CD4-positive, alpha-beta memory T cell (primary cell): ENCODE results near the gene SH3GL3. TPM values are rescaled to one million over a fixed set of nuclear protein-coding genes. Genes with fewer than 3 reads are reported as not detected.

Experiments
- CTCF ChIA-PET: fragments of 350-600 bp; sonication (Branson Sonifier 250); formaldehyde crosslinking; loops from one replicate; lab custom pipeline; 2021; ENCODE audit warnings: inconsistent platforms; ENCODE audit not compliant: partially characterized antibody; lab: Charles Lee
- POLR2A ChIA-PET: fragments of 350-600 bp; sonication (Branson Sonifier 250); formaldehyde crosslinking; loops from one replicate; lab custom pipeline; 2021; ENCODE audit not compliant: partially characterized antibody; lab: Charles Lee
- DNase-seq, 5 donors: peaks; one replicate each; pipeline versions ENCODE4 v3.0.0 to v3.0.0-alpha.2; 2020 to 2022; ENCODE audit warnings: mixed read lengths in 1 of 5
- H3K27ac ChIP-seq: one replicate; pipeline ENCODE4 v1.7.0; 2013; ENCODE audit warnings: low read depth, low read length
- H3K27me3 ChIP-seq: 2 replicates; pipeline ENCODE4 v1.7.0; 2013; ENCODE audit warnings: mild to moderate bottlenecking, low read length, moderate library complexity; ENCODE audit not compliant: insufficient read depth
- H3K36me3 ChIP-seq: 2 replicates; pipeline ENCODE4 v1.7.0; 2013; ENCODE audit warnings: mild to moderate bottlenecking, low read length, moderate library complexity; ENCODE audit not compliant: insufficient read depth
- H3K4me1 ChIP-seq: 2 replicates; pipeline ENCODE4 v1.7.0; 2013; ENCODE audit warnings: mild to moderate bottlenecking, low read length, moderate library complexity; ENCODE audit not compliant: insufficient read depth
- H3K4me3 ChIP-seq, 2 donors: one replicate each; pipeline ENCODE4 v1.7.0; 2013; ENCODE audit warnings: low read length in 2 of 2, mild to moderate bottlenecking in 1 of 2
- H3K9me3 ChIP-seq, 2 donors: one replicate each; pipeline ENCODE4 v1.7.0; 2013; ENCODE audit warnings: low read length in 2 of 2, control low read depth in 1 of 2; ENCODE audit not compliant: control insufficient read depth in 1 of 2
- H3K27ac Mint-ChIP-seq, 7 donors: one replicate each; pipeline ENCODE4 v1.8.0; 2020 to 2021; ENCODE audit warnings: mixed read lengths in 7 of 7, mild to moderate bottlenecking in 6 of 7, inconsistent platforms in 3 of 7, moderate library complexity in 3 of 7
- H3K27me3 Mint-ChIP-seq, 2 donors: one replicate each; pipeline ENCODE4 v1.8.0; 2020 to 2021; ENCODE audit warnings: mixed read lengths in 2 of 2
- H3K36me3 Mint-ChIP-seq, 2 donors: one replicate each; pipeline ENCODE4 v1.8.0; 2020 to 2021; ENCODE audit warnings: mixed read lengths in 2 of 2, inconsistent platforms in 1 of 2, mild to moderate bottlenecking in 1 of 2
- H3K4me1 Mint-ChIP-seq, 4 donors: one replicate each; pipeline ENCODE4 v1.8.0; 2020 to 2021; ENCODE audit warnings: mixed read lengths in 4 of 4, mild to moderate bottlenecking in 1 of 4
- H3K4me3 Mint-ChIP-seq, 8 donors: one replicate each; pipeline ENCODE4 v1.8.0; 2020 to 2021; ENCODE audit warnings: mixed read lengths in 8 of 8, mild to moderate bottlenecking in 7 of 8, moderate library complexity in 6 of 8, inconsistent platforms in 3 of 8
- H3K9me3 Mint-ChIP-seq, 8 donors: one replicate each; pipeline ENCODE4 v1.8.0; 2020 to 2021; ENCODE audit warnings: mixed read lengths in 8 of 8, mild to moderate bottlenecking in 5 of 8, inconsistent platforms in 3 of 8, moderate library complexity in 1 of 8
- intact Hi-C: fragments of 100-400 bp; cut with micrococcal nuclease; formaldehyde crosslinking; loops from one replicate; pipeline ENCODE4 v1.15.1; 2023
- polyA plus RNA-seq, 2 donors: library from polyadenylated mRNA; unstranded; fragments of 300-500 nt; fragmentation: Illumina TruSeq; gene quantifications; one replicate each; pipeline ENCODE4 v1.2.3, GENCODE V29; 2021
- total RNA-seq, 2 experiments: library from RNA; stranded (reverse); gene quantifications; one replicate each; pipeline ENCODE4 v1.2.3, GENCODE V29; 2021

SH3GL3 gene
- total and polyA plus RNA-seq, 4 experiments from 2014 or later, result 0.34 TPM; not detected in 3

- ChIA-PET POLR2A (no interaction called here), CTCF (no interaction called here)
- H3K4me1 Mint-ChIP-seq, result no peaks in the 10 kb centered on the region
- H3K4me3 ChIP-seq, result no peak overlapping the region
- no peak overlapping the region for H3K27ac ChIP-seq
- H3K9me3 ChIP-seq, result no peaks in the 10 kb centered on the region
- DNase-seq, result no peak
- H3K27ac Mint-ChIP-seq, result no peak overlapping the region
- H3K36me3 ChIP-seq, result no peaks in the 10 kb centered on the region
- H3K9me3 Mint-ChIP-seq, result peaks cover 0 to 2% (median 0%) of the 10 kb centered on the region in 8 donors
- no peaks in the 10 kb centered on the region for H3K4me1 ChIP-seq
- no peaks in the 10 kb centered on the region for H3K36me3 Mint-ChIP-seq
- peaks cover 0 to 6% of the 10 kb centered on the region in 2 donors for H3K27me3 Mint-ChIP-seq
- H3K27me3 ChIP-seq, result no peaks in the 10 kb centered on the region
- no peak overlapping the region for H3K4me3 Mint-ChIP-seq
- intact Hi-C loops, result no loop called here
Observed at GRCh38 chr15:83592370-83593040, 145.4 kb downstream of the SH3GL3 start.

- intact Hi-C loops, result no loop called here
- POLR2A ChIA-PET, result no interaction called here
- Mint-ChIP-seq H3K27ac (no peak overlapping the region), H3K27me3 (peaks cover 0 to 11% of the 10 kb centered on the region in 2 donors), H3K4me1 (no peaks in the 10 kb centered on the region), H3K4me3 (no peak overlapping the region), H3K9me3 (peaks cover 0 to 12% (median 6%) of the 10 kb centered on the region in 8 donors), H3K36me3 (no peaks in the 10 kb centered on the region)
- Histone ChIP-seq H3K27me3 (no peaks in the 10 kb centered on the region), H3K4me1 (no peaks in the 10 kb centered on the region), H3K4me3 (no peak overlapping the region), H3K36me3 (no peaks in the 10 kb centered on the region), H3K27ac (no peak overlapping the region), H3K9me3 (no peaks in the 10 kb centered on the region)
- CTCF ChIA-PET, result interaction anchor here (0.9 kb wide), 1 partner anchor 35 kb away, joined by 3 read pairs; no protein-coding TSS in a partner anchor
- DNase-seq, result no peak
Observed at GRCh38 chr15:83595191-83595590, 148.1 kb downstream of the SH3GL3 start.

- peaks cover 0 to 26% (median 8%) of the 10 kb centered on the region in 8 donors for H3K9me3 Mint-ChIP-seq
- Histone ChIP-seq H3K36me3 (no peaks in the 10 kb centered on the region), H3K27ac (no peak overlapping the region), H3K4me1 (no peaks in the 10 kb centered on the region), H3K9me3 (no peaks in the 10 kb centered on the region), H3K27me3 (no peaks in the 10 kb centered on the region), H3K4me3 (no peak overlapping the region)
- ChIA-PET POLR2A (no interaction called here), CTCF (no interaction called here)
- intact Hi-C loops, result no loop called here
- H3K27me3 Mint-ChIP-seq, result peaks cover 1 to 10% of the 10 kb centered on the region in 2 donors
- no peak overlapping the region for H3K27ac Mint-ChIP-seq
- DNase-seq, result no peak
- no peaks in the 10 kb centered on the region for H3K36me3 Mint-ChIP-seq
- no peak overlapping the region for H3K4me3 Mint-ChIP-seq
- H3K4me1 Mint-ChIP-seq, result no peaks in the 10 kb centered on the region
Observed at GRCh38 chr15:83598031-83598430, 150.9 kb downstream of the SH3GL3 start.

GRCh38 chr15:83602021-83602420 lies 154.9 kb downstream of the SH3GL3 start:
- POLR2A ChIA-PET, result no interaction called here
- no peak overlapping the region for H3K27ac Mint-ChIP-seq
- CTCF ChIA-PET, result no interaction called here
- no peaks in the 10 kb centered on the region for H3K4me1 Mint-ChIP-seq
- H3K4me1 ChIP-seq, result no peaks in the 10 kb centered on the region
- intact Hi-C loops, result no loop called here
- H3K36me3 Mint-ChIP-seq, result no peaks in the 10 kb centered on the region
- H3K9me3 Mint-ChIP-seq, result peaks cover 0 to 26% (median 8%) of the 10 kb centered on the region in 8 donors
- H3K36me3 ChIP-seq, result no peaks in the 10 kb centered on the region
- H3K27ac ChIP-seq, result no peak overlapping the region
- no peak for DNase-seq
- no peak overlapping the region for H3K4me3 Mint-ChIP-seq
- peaks cover 1 to 15% of the 10 kb centered on the region in 2 donors for H3K27me3 Mint-ChIP-seq
- no peak overlapping the region for H3K4me3 ChIP-seq
- H3K27me3 ChIP-seq, result no peaks in the 10 kb centered on the region
- H3K9me3 ChIP-seq, result no peaks in the 10 kb centered on the region

- Histone ChIP-seq H3K36me3 (no peaks in the 10 kb centered on the region), H3K4me1 (no peaks in the 10 kb centered on the region), H3K4me3 (no peak overlapping the region), H3K27me3 (no peaks in the 10 kb centered on the region), H3K27ac (no peak overlapping the region), H3K9me3 (no peaks in the 10 kb centered on the region)
- H3K4me1 Mint-ChIP-seq, result no peaks in the 10 kb centered on the region
- H3K27me3 Mint-ChIP-seq, result peaks cover 4 to 8% of the 10 kb centered on the region in 2 donors
- H3K4me3 Mint-ChIP-seq, result no peak overlapping the region
- no peak for DNase-seq
- ChIA-PET CTCF (no interaction called here), POLR2A (no interaction called here)
- H3K36me3 Mint-ChIP-seq, result no peaks in the 10 kb centered on the region
- intact Hi-C loops, result no loop called here
- peaks cover 0 to 24% (median 5%) of the 10 kb centered on the region in 8 donors for H3K9me3 Mint-ChIP-seq
- H3K27ac Mint-ChIP-seq, result no peak overlapping the region
Observed at GRCh38 chr15:83604549-83604948, 157.4 kb downstream of the SH3GL3 start.

- Mint-ChIP-seq H3K27ac (no peak overlapping the region), H3K4me1 (no peaks in the 10 kb centered on the region), H3K9me3 (peaks cover 0 to 18% (median 2%) of the 10 kb centered on the region in 8 donors), H3K4me3 (no peak overlapping the region), H3K27me3 (peaks cover 5 to 8% of the 10 kb centered on the region in 2 donors), H3K36me3 (no peaks in the 10 kb centered on the region)
- H3K4me1 ChIP-seq, result no peaks in the 10 kb centered on the region
- no peaks in the 10 kb centered on the region for H3K9me3 ChIP-seq
- no peak for DNase-seq
- ChIA-PET CTCF (no interaction called here), POLR2A (no interaction called here)
- H3K27me3 ChIP-seq, result no peaks in the 10 kb centered on the region
- H3K27ac ChIP-seq, result no peak overlapping the region
- no peak overlapping the region for H3K4me3 ChIP-seq
- no peaks in the 10 kb centered on the region for H3K36me3 ChIP-seq
- intact Hi-C loops, result no loop called here
Observed at GRCh38 chr15:83605111-83605945, 158.2 kb downstream of the SH3GL3 start.

GRCh38 chr15:83610132-83610531 lies 163.0 kb downstream of the SH3GL3 start:
- POLR2A ChIA-PET, result no interaction called here
- intact Hi-C loops, result no loop called here
- no peak for DNase-seq
- no peaks in the 10 kb centered on the region for H3K4me1 ChIP-seq
- CTCF ChIA-PET, result no interaction called here
- peaks cover 0 to 6% of the 10 kb centered on the region in 2 donors for H3K27me3 Mint-ChIP-seq
- H3K27ac Mint-ChIP-seq, result no peak overlapping the region
- H3K27me3 ChIP-seq, result no peaks in the 10 kb centered on the region
- H3K4me1 Mint-ChIP-seq, result no peaks in the 10 kb centered on the region
- no peaks in the 10 kb centered on the region for H3K9me3 ChIP-seq
- no peak overlapping the region for H3K4me3 Mint-ChIP-seq
- H3K27ac ChIP-seq, result no peak overlapping the region
- no peaks in the 10 kb centered on the region for H3K36me3 Mint-ChIP-seq
- no peaks in the 10 kb centered on the region for H3K9me3 Mint-ChIP-seq
- no peak overlapping the region for H3K4me3 ChIP-seq
- no peaks in the 10 kb centered on the region for H3K36me3 ChIP-seq
